ENCODE results near the gene SLC7A5. TPM values are rescaled to one million over a fixed set of nuclear protein-coding genes. Genes with fewer than 3 reads are reported as not detected.
"Not testable (repeated sequence)": the region's sequence is repeated elsewhere in the genome, so short reads cannot be mapped to it uniquely, and the experiment has no call there.

The SLC7A5 gene
- total RNA-seq, 1 donor from 2014 or later = 205 TPM

DNA sequence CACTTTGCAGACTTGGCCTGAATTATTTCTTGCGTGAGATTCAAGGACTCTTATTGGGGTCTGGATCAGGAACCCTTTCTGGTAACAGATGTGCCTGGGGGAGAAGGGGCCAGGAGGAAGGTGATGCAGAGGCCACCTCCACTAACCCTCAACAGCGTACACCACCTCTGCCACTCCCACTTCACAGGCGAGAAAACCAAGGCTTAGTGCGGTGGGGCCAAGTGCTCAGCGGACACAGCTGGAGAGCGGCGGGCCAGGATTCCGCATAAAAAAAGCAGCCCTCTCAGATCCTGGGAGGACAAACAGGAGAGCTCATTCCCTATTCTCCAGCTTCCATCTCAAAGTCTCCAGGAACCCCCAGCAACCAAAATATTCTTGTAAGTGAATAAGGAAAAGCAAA, 51.4 kb downstream of the SLC7A5 start:
- Mint-ChIP-seq H3K36me3 (ENCODE audit: unreplicated experiment) (peaks cover 7% of the 10 kb centered on the region), H3K4me1 (ENCODE audit: low read depth, unreplicated experiment) (peaks cover 12% of the 10 kb centered on the region), H3K9me3 (ENCODE audit: unreplicated experiment) (peaks cover 15% of the 10 kb centered on the region), H3K4me3 (ENCODE audit: unreplicated experiment) (no peak overlapping the region), H3K27me3 (ENCODE audit: unreplicated experiment) (peaks cover 5% of the 10 kb centered on the region), H3K27ac (ENCODE audit: unreplicated experiment) (peak overlapping the region; percentile 23)
- TF ChIP-seq, protein P1, sequence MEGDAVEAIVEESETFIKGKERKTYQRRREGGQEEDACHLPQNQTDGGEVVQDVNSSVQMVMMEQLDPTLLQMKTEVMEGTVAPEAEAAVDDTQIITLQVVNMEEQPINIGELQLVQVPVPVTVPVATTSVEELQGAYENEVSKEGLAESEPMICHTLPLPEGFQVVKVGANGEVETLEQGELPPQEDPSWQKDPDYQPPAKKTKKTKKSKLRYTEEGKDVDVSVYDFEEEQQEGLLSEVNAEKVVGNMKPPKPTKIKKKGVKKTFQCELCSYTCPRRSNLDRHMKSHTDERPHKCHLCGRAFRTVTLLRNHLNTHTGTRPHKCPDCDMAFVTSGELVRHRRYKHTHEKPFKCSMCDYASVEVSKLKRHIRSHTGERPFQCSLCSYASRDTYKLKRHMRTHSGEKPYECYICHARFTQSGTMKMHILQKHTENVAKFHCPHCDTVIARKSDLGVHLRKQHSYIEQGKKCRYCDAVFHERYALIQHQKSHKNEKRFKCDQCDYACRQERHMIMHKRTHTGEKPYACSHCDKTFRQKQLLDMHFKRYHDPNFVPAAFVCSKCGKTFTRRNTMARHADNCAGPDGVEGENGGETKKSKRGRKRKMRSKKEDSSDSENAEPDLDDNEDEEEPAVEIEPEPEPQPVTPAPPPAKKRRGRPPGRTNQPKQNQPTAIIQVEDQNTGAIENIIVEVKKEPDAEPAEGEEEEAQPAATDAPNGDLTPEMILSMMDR (IDR thresholded peaks at IDR 0.05; ENCODE audit: partially characterized antibody, unreplicated experiment) = no peak
- DNase-seq = no peak

DNA sequence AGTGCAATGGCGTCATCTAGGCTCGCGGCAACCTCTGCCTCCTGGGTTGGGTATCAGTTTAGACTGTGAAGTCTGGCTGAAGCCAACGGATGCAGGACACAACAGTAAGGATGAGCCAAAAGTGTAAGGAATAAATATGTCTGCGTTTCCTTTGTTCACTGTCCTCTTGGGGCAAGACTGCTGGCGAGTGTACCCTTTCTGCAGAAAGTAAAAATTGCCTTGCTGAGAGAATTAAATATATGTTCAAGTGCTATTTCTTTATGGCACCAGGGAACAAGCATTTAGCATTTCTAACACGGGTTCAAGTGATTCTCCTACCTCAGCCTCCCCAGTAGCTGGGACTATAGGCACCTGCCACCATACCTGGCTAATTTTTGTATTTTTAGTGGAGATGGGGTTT, 51.9 kb downstream of the SLC7A5 start:
- H3K36me3 Mint-ChIP-seq (ENCODE audit: unreplicated experiment); H3K27ac Mint-ChIP-seq (ENCODE audit: unreplicated experiment); H3K4me1 Mint-ChIP-seq (ENCODE audit: low read depth, unreplicated experiment); H3K27me3 Mint-ChIP-seq (ENCODE audit: unreplicated experiment); DNase-seq; H3K4me3 Mint-ChIP-seq (ENCODE audit: unreplicated experiment): not testable (repeated sequence)
- H3K9me3 Mint-ChIP-seq (ENCODE audit: unreplicated experiment) = peaks cover 12% of the 10 kb centered on the region

DNA sequence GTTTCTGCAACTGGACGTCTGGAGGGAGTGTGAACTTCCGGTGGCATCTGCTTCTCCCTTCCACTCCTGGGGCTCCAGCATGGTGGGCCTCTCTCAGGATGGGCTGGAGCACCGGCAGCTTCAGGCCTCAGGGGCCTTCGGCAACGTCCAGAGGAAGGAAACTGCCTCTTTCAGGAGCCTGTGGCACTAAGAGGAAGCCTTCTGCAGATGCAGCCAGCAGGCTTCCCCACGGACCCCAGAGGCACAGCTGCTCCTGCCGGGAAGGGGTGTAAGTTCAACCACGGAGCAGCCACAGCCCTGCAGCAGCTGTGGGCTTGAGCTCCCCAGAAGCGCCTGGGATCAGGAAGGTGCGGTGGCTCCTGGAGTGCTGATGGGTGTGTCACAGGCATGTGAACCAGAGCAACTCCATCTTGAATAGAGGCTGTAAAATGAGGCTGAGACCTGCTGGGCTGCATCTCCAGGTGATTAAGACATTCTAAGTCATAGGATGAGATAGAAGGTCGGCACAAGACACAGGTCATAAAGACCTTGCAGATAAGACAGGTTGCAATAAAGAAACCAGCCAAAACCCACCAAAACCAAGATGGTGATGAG, 52.7 kb downstream of the SLC7A5 start:
- peaks cover 10% of the 10 kb centered on the region for H3K9me3 Mint-ChIP-seq (ENCODE audit: unreplicated experiment)
- peaks cover under 1% of the 10 kb centered on the region for H3K4me1 Mint-ChIP-seq (ENCODE audit: low read depth, unreplicated experiment)
- no peak overlapping the region for H3K4me3 Mint-ChIP-seq (ENCODE audit: unreplicated experiment)
- peaks cover 7% of the 10 kb centered on the region for H3K36me3 Mint-ChIP-seq (ENCODE audit: unreplicated experiment)
- no peak overlapping the region for H3K27ac Mint-ChIP-seq (ENCODE audit: unreplicated experiment)
- TF ChIP-seq, protein P1 (IDR thresholded peaks at IDR 0.05; ENCODE audit: partially characterized antibody, unreplicated experiment) = no peak
- peaks cover 7% of the 10 kb centered on the region for H3K27me3 Mint-ChIP-seq (ENCODE audit: unreplicated experiment)
- DNase-seq = no peak

DNA sequence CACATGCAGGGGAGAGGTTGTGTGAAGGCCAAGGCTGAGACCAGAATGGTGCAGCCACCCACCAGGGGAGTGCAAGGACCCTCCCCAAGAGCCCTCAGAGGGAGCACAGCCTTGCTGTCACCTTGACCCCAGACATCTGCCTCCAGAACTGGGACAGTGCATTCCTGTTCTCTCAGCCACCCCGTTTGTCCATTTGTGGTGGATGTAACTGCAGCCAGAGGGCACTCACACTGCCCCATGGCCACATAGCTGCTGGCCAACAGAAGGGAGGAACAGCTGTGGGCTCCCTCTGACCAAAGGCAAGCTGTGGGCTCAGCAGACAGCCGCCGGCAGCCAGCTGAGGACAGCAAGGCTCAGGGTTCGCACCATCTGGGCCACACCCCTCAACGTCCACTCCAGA, 53.7 kb downstream of the SLC7A5 start:
- Mint-ChIP-seq H3K27me3 (ENCODE audit: unreplicated experiment) (peaks cover 7% of the 10 kb centered on the region), H3K9me3 (ENCODE audit: unreplicated experiment) (peaks cover 7% of the 10 kb centered on the region), H3K4me1 (ENCODE audit: low read depth, unreplicated experiment) (no peaks in the 10 kb centered on the region), H3K36me3 (ENCODE audit: unreplicated experiment) (peaks cover 7% of the 10 kb centered on the region), H3K4me3 (ENCODE audit: unreplicated experiment) (no peak overlapping the region), H3K27ac (ENCODE audit: unreplicated experiment) (peak overlapping the region; percentile 68)
- TF ChIP-seq, protein P1 (IDR thresholded peaks at IDR 0.05; ENCODE audit: partially characterized antibody, unreplicated experiment) = no peak
- DNase-seq = peak; percentile 57

DNA sequence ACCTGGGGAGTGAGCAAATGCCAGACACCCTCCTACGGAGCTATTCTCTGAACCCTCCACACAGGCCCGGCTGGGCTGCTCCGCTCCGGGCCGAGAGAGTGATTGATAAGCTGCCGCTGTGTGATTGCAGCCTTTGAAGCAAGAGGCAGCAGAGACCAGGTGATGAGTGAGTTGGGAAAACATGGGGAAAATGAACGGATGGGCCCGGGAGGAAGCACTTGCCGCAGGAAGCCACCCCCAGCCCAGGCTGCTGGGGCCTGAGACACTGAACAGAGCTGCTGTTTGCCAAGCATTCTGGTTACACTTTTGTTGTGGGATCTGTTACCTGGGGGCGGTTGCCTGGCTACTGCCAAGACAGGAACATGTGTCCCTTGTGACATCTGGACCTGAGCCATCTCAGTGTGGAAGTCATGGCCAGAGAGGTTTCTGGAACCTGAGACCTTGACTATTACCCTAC, 57.1 kb downstream of the SLC7A5 start:
- Mint-ChIP-seq H3K27me3 (ENCODE audit: unreplicated experiment) (peaks cover 8% of the 10 kb centered on the region), H3K36me3 (ENCODE audit: unreplicated experiment) (no peaks in the 10 kb centered on the region), H3K4me1 (ENCODE audit: low read depth, unreplicated experiment) (no peaks in the 10 kb centered on the region), H3K9me3 (ENCODE audit: unreplicated experiment) (peaks cover 8% of the 10 kb centered on the region), H3K4me3 (ENCODE audit: unreplicated experiment) (no peak overlapping the region), H3K27ac (ENCODE audit: unreplicated experiment) (no peak overlapping the region)
- TF ChIP-seq, protein P1 (IDR thresholded peaks at IDR 0.05; ENCODE audit: partially characterized antibody, unreplicated experiment) = no peak
- DNase-seq = no peak

DNA sequence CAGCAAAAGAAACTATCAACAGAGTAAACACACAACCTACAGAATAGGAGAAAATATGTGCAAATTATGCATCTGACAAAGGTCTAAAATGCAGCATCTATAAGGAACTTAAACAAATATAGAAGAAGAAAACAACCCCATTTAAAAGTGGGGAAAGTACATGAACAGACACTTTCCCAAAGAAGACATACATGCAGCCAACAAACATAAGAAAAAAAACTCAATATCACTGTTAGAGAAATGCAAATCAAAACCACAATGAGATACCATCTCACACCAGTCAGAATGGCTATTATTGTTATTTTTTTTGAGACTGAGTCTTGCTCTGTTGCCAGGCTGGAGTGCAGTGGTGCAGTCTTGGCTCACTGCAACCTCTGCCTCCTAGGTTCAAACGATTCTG, 57.9 kb downstream of the SLC7A5 start:
- not testable (repeated sequence) for H3K27ac Mint-ChIP-seq (ENCODE audit: unreplicated experiment); H3K36me3 Mint-ChIP-seq (ENCODE audit: unreplicated experiment)

More for the DNA sequence above, 57.9 kb downstream of the SLC7A5 start:
- H3K4me1 Mint-ChIP-seq (ENCODE audit: low read depth, unreplicated experiment); DNase-seq; H3K27me3 Mint-ChIP-seq (ENCODE audit: unreplicated experiment); H3K4me3 Mint-ChIP-seq (ENCODE audit: unreplicated experiment); H3K9me3 Mint-ChIP-seq (ENCODE audit: unreplicated experiment): not testable (repeated sequence)
